ENCODE results near the gene LRRC3C.

LRRC3C gene

DNA sequence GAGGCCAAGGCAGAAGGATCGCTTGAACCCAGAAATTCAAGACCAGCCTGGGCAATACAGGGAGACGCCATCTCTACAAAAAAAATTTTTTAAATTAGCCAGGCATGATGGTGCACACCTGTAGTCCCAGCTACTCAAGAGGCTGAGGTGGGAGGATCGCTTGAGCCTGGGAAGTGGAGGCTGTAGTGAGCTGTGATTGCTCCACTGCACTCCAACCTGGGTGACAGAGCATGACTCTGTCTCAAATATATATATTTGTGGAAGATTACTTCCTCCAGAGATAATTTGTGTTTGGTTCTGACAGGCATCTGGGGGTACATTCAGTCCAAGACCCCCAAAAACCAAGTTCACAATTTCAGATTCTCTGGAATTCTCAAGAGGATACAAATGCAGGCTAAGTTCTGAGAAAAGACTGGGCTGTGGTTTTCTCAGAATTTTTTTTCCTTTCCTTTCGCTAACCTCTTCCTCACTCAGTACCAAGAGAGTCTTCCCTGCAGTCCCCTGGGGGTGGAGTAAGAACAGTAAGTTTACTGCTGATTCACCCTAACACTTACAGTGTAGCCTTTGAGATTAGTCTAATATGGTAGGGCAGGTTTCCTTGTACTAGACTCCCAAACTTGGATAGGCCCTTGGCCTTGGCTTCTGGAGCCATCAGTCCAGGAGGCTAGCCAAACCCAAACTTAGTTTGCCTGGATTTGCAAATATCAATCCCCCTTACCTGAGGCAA lies 24.2 kb upstream of the LRRC3C start:
- DNase-seq (ENCODE audit: low read depth): no peak
- TF ChIP-seq, protein P1, sequence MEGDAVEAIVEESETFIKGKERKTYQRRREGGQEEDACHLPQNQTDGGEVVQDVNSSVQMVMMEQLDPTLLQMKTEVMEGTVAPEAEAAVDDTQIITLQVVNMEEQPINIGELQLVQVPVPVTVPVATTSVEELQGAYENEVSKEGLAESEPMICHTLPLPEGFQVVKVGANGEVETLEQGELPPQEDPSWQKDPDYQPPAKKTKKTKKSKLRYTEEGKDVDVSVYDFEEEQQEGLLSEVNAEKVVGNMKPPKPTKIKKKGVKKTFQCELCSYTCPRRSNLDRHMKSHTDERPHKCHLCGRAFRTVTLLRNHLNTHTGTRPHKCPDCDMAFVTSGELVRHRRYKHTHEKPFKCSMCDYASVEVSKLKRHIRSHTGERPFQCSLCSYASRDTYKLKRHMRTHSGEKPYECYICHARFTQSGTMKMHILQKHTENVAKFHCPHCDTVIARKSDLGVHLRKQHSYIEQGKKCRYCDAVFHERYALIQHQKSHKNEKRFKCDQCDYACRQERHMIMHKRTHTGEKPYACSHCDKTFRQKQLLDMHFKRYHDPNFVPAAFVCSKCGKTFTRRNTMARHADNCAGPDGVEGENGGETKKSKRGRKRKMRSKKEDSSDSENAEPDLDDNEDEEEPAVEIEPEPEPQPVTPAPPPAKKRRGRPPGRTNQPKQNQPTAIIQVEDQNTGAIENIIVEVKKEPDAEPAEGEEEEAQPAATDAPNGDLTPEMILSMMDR (IDR thresholded peaks at IDR 0.05; ENCODE audit: control insufficient read depth, insufficient read depth, low read depth, low read length, missing control alignments): no peak
- H3K4me3 ChIP-seq (ENCODE audit: control insufficient read depth, low read depth, low read length): no peak overlapping the region

GRCh38 chr17:39904990-39905288 lies 22.6 kb upstream of the LRRC3C start:
- TF ChIP-seq, protein P1 (IDR thresholded peaks at IDR 0.05; ENCODE audit: control insufficient read depth, insufficient read depth, low read depth, low read length, missing control alignments): no peak
- DNase-seq (ENCODE audit: low read depth): no peak
- no peak overlapping the region for H3K4me3 ChIP-seq (ENCODE audit: control insufficient read depth, low read depth, low read length)

DNA sequence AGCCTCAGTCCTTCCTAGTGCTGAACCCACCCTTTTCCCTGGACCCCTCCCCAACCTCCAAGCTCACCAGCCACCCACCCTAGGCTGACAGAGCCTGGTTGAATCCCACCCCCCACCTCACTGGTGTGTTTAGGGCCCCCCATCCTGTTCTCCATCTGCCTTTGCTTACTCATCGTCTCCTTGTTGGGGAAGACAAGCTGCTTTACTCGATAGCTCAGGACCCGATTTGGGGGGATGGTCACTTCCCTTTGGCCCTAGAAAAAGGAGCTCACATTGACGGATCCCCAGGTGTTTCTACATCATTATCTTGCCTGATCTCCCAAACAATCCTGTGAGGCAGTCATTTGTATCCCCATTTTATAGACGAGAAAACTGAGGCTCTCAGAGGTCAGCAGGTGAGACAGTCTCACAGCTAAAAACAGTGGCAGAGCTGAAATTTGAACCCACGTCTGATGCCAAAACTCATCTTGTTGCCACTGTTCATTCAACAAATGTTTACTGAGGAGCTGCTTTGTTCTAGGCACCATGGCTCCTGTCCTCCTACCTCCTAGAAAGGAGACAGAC lies 18.7 kb upstream of the LRRC3C start:
- no peak overlapping the region for H3K4me3 ChIP-seq (ENCODE audit: control insufficient read depth, low read depth, low read length)
- TF ChIP-seq, protein P1 (IDR thresholded peaks at IDR 0.05; ENCODE audit: control insufficient read depth, insufficient read depth, low read depth, low read length, missing control alignments): no peak
- no peak for DNase-seq (ENCODE audit: low read depth)

GRCh38 chr17:39913989-39914388 lies 13.5 kb upstream of the LRRC3C start:
- TF ChIP-seq, protein P1 (IDR thresholded peaks at IDR 0.05; ENCODE audit: control insufficient read depth, insufficient read depth, low read depth, low read length, missing control alignments): no peak
- DNase-seq (ENCODE audit: low read depth): no peak
- H3K4me3 ChIP-seq (ENCODE audit: control insufficient read depth, low read depth, low read length): no peak overlapping the region

GRCh38 chr17:39915559-39915958 lies 12.0 kb upstream of the LRRC3C start:
- TF ChIP-seq, protein P1 (IDR thresholded peaks at IDR 0.05; ENCODE audit: control insufficient read depth, insufficient read depth, low read depth, low read length, missing control alignments): no peak
- DNase-seq (ENCODE audit: low read depth): no peak

DNA sequence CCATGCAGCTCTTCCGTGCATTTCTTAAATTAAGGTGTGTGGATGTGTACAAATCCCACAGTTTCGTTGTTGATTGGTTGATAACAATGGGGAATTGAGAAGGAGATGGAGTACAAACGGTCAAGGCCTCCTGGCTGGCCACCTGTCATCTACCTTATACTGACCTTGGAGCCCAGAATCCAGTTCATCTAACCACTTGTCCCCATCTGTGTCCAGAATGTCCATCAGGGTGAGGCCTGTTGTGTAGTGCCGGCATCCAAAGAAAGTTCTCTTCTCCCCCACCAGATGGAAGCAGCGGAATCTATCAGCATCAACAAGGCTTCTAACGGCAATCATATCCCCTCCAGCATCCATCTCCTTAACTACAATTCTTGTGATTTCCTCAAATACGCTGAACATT lies 10.6 kb upstream of the LRRC3C start:
- no peak overlapping the region for H3K4me3 ChIP-seq (ENCODE audit: control insufficient read depth, low read depth, low read length)
- no peak for DNase-seq (ENCODE audit: low read depth)
- TF ChIP-seq, protein P1 (IDR thresholded peaks at IDR 0.05; ENCODE audit: control insufficient read depth, insufficient read depth, low read depth, low read length, missing control alignments): peak; percentile 23

More at GRCh38 chr17:39915559-39915958, 12.0 kb upstream of the LRRC3C start:
- H3K4me3 ChIP-seq (ENCODE audit: control insufficient read depth, low read depth, low read length): no peak overlapping the region
